PC-9 (cell line): ENCODE results near the gene PLEKHG4B. TPM values are rescaled to one million over a fixed set of nuclear protein-coding genes. Genes with fewer than 3 reads are reported as not detected.

ENCODE experiments used
- BruUV-seq: library from RNA; stranded (reverse); fragments of 400-500 nt; replicated peaks from 2 replicates; lab custom pipeline; 2021; lab: Mats Ljungman, UMichigan
- CTCF ChIA-PET: fragments of 300-600 bp; sonication (Branson Sonifier 250); formaldehyde crosslinking; loops from one replicate; lab custom pipeline; 2022; ENCODE audit warnings: antibody characterized with exemption; lab: Charles Lee
- POLR2A ChIA-PET: fragments of 300-600 bp; sonication (Branson Sonifier 250); formaldehyde crosslinking; loops from one replicate; lab custom pipeline; 2022; ENCODE audit warnings: antibody characterized with exemption; ENCODE audit not compliant: unreplicated experiment; lab: Charles Lee
- DNase-seq, 2 experiments: peaks; one replicate each; pipeline versions ENCODE4 v3.0.0 to v3.0.0-alpha.2; 2015 to 2022; ENCODE audit warnings: mixed read lengths in 1 of 2
- H2AFZ ChIP-seq: fragments of 200-600 bp; sonication (generic); 2 replicates; pipeline ENCODE4 v1.8.1; 2017; ENCODE audit warnings: antibody characterized with exemption
- H3F3A ChIP-seq: fragments of 200-600 bp; sonication (generic); 2 replicates; pipeline ENCODE4 v1.8.1; 2017; ENCODE audit warnings: antibody characterized with exemption, mild to moderate bottlenecking, low read depth; ENCODE audit not compliant: insufficient read depth
- H3K27ac ChIP-seq: fragments of 200-600 bp; sonication (generic); 2 replicates; pipeline ENCODE4 v1.6.1; 2016; ENCODE audit warnings: mixed run types
- H3K27me3 ChIP-seq: fragments of 200-600 bp; sonication (generic); 2 replicates; pipeline ENCODE4 v1.6.1; 2016; ENCODE audit warnings: low read depth, mixed run types; ENCODE audit not compliant: insufficient read depth
- H3K36me3 ChIP-seq: fragments of 200-600 bp; sonication (generic); 2 replicates; pipeline ENCODE4 v1.6.1; 2016; ENCODE audit warnings: low read depth, mixed run types
- H3K4me1 ChIP-seq: fragments of 200-600 bp; sonication (generic); replicated peaks from 2 replicates; pipeline ENCODE4 v1.6.1; 2016; ENCODE audit warnings: mixed run types; ENCODE audit not compliant: insufficient read depth
- H3K4me2 ChIP-seq: fragments of 200-600 bp; sonication (generic); 2 replicates; pipeline ENCODE4 v1.6.1; 2017; ENCODE audit warnings: mixed run types
- H3K4me3 ChIP-seq: fragments of 200-600 bp; sonication (generic); 2 replicates; pipeline ENCODE4 v1.6.1; 2016; ENCODE audit warnings: mixed run types
- H3K79me2 ChIP-seq: fragments of 200-600 bp; sonication (generic); 2 replicates; pipeline ENCODE4 v1.6.1; 2017; ENCODE audit warnings: low read depth, mixed run types
- H3K9me2 ChIP-seq: fragments of 200-600 bp; sonication (generic); 2 replicates; pipeline ENCODE4 v1.8.1; 2017; ENCODE audit warnings: mild to moderate bottlenecking; ENCODE audit not compliant: insufficient read depth
- H3K9me3 ChIP-seq: fragments of 200-600 bp; sonication (generic); 2 replicates; pipeline ENCODE4 v1.8.1; 2016; ENCODE audit warnings: low read depth; ENCODE audit not compliant: insufficient read depth
- H4K20me1 ChIP-seq: fragments of 200-600 bp; sonication (generic); 2 replicates; pipeline ENCODE4 v1.8.1; 2017; ENCODE audit not compliant: insufficient read depth
- CTCF ChIP-seq: fragments of 200-600 bp; sonication (generic); conservative IDR thresholded peaks from 2 replicates; pipeline ENCODE4 v1.6.1; 2017; ENCODE audit warnings: mixed run types, antibody characterized with exemption, mild to moderate bottlenecking, moderate library complexity
- EZH2 ChIP-seq: fragments of 200-600 bp; sonication (generic); IDR thresholded peaks from 2 replicates; pipeline ENCODE4 v1.8.0; 2017; ENCODE audit warnings: antibody characterized with exemption, low read depth
- intact Hi-C: fragments of 100-400 bp; cut with micrococcal nuclease; formaldehyde crosslinking; loops from one replicate; pipeline ENCODE4 v1.10.0; 2022; ENCODE audit not compliant: unreplicated experiment
- total RNA-seq: library from RNA; stranded (reverse); gene quantifications from 2 replicates; pipeline ENCODE4 v1.2.3, GENCODE V29; 2021

PLEKHG4B gene
- total RNA-seq, 1 experiment from 2014 or later: not detected

- BruUV-seq: no TSS peak
- H3K36me3 ChIP-seq: no peaks in the 10 kb centered on the region
- ChIA-PET POLR2A (no interaction called here), CTCF (no interaction called here)
- H3K79me2 ChIP-seq: no peaks in the 10 kb centered on the region
- no peaks in the 10 kb centered on the region for H3K9me2 ChIP-seq
- H3K27me3 ChIP-seq: peaks cover 82% of the 10 kb centered on the region
- no peak overlapping the region for H3K4me3 ChIP-seq
- intact Hi-C loops: no loop called here
- no peak overlapping the region for H3K27ac ChIP-seq
- H3F3A ChIP-seq: no peaks in the 10 kb centered on the region
- H3K9me3 ChIP-seq: no peaks in the 10 kb centered on the region
- H2AFZ ChIP-seq: no peak overlapping the region
- H3K4me2 ChIP-seq: no peak overlapping the region
- no peak for DNase-seq
- TF ChIP-seq CTCF (no peak), EZH2 (no peak)
- H4K20me1 ChIP-seq: no peaks in the 10 kb centered on the region; the same call in 1 of the 2 replicates
- no peaks in the 10 kb centered on the region for H3K4me1 ChIP-seq
These were observed 49.8 kb downstream of the PLEKHG4B start for GRCh38 chr5:141761-142160.

- intact Hi-C loops: no loop called here
- H3K9me3 ChIP-seq: peaks cover 2% of the 10 kb centered on the region
- no peak overlapping the region for H3K27ac ChIP-seq
- POLR2A ChIA-PET: no interaction called here
- H4K20me1 ChIP-seq: no peaks in the 10 kb centered on the region; the same call in 1 of the 2 replicates
- BruUV-seq: no TSS peak
- no peak overlapping the region for H3K4me3 ChIP-seq
- DNase-seq: no peak
- no peak overlapping the region for H3K4me2 ChIP-seq
- H2AFZ ChIP-seq: no peak overlapping the region
- H3K9me2 ChIP-seq: no peaks in the 10 kb centered on the region
- CTCF ChIA-PET: no interaction called here
- TF ChIP-seq EZH2 (no peak), CTCF (no peak)
- peaks cover 82% of the 10 kb centered on the region for H3K27me3 ChIP-seq
- no peaks in the 10 kb centered on the region for H3K4me1 ChIP-seq
- H3K79me2 ChIP-seq: no peaks in the 10 kb centered on the region
- H3K36me3 ChIP-seq: no peaks in the 10 kb centered on the region
- no peaks in the 10 kb centered on the region for H3F3A ChIP-seq
These were observed 50.4 kb downstream of the PLEKHG4B start for GRCh38 chr5:142246-142810.

- CTCF ChIA-PET: no interaction called here
These were observed 51.1 kb downstream of the PLEKHG4B start for GRCh38 chr5:143041-143440.

More at GRCh38 chr5:143041-143440, 51.1 kb downstream of the PLEKHG4B start:
- Histone ChIP-seq H3K27me3 (peaks cover 82% of the 10 kb centered on the region), H3K9me3 (peaks cover 9% of the 10 kb centered on the region), H3K79me2 (no peaks in the 10 kb centered on the region), H3K36me3 (no peaks in the 10 kb centered on the region), H3K4me1 (no peaks in the 10 kb centered on the region), H4K20me1 (no peaks in the 10 kb centered on the region; the same call in 1 of the 2 replicates), H3K9me2 (no peaks in the 10 kb centered on the region), H3K4me3 (no peak overlapping the region), H3K4me2 (no peak overlapping the region), H3F3A (no peaks in the 10 kb centered on the region), H2AFZ (no peak overlapping the region), H3K27ac (no peak overlapping the region)
- TF ChIP-seq EZH2 (no peak), CTCF (no peak)
- POLR2A ChIA-PET: interaction anchor here (0.6 kb wide), 3 partner anchors 11 to 140 kb away, joined by 3 to 14 read pairs (median 6); no protein-coding TSS in a partner anchor
- intact Hi-C loops: no loop called here
- no TSS peak for BruUV-seq
- DNase-seq: no peak
